ENCODE data around the gene XXYLT1.

- TF ChIP-seq CTCF (IDR thresholded peaks at IDR 0.05; ENCODE audit: insufficient read depth, low read length, poor library complexity, severe bottlenecking) = no peak
- no peak for TF ChIP-seq EZH2phosphoT487 (conservative IDR thresholded peaks at IDR 0.05; ENCODE audit: low read length)
Measured at GRCh38 chr3:195075941-195076875, 194.8 kb downstream of the XXYLT1 start.

Measured in SU-DHL-6 (cell line).